Colonic mucosa (tissue), 4 donors: ENCODE results near the gene ZNF547. TPM values are rescaled to one million over a fixed set of nuclear protein-coding genes. Genes with fewer than 3 reads are reported as not detected.

Source experiments
- DNase-seq: peaks from one replicate; pipeline ENCODE4 v3.0.0-alpha.2; 2020
- H3K27ac ChIP-seq: fragments of 200-600 bp; one replicate; pipeline ENCODE4 v1.8.0; 2021
- H3K27me3 ChIP-seq: fragments of 200-600 bp; one replicate; pipeline ENCODE4 v1.8.0; 2021
- H3K36me3 ChIP-seq: fragments of 200-600 bp; one replicate; pipeline ENCODE4 v1.8.0; 2021
- H3K4me1 ChIP-seq: fragments of 200-600 bp; one replicate; pipeline ENCODE4 v1.8.0; 2021; ENCODE audit warnings: mild to moderate bottlenecking
- H3K4me3 ChIP-seq: fragments of 200-600 bp; one replicate; pipeline ENCODE4 v1.8.0; 2021
- H3K9ac ChIP-seq, 2 donors: one replicate each; pipeline ENCODE4 v1.7.0; 2013; ENCODE audit warnings: control low read depth in 2 of 2, low read depth in 2 of 2, low read length in 2 of 2
- H3K9me3 ChIP-seq: fragments of 200-600 bp; one replicate; pipeline ENCODE4 v1.8.0; 2021
- CTCF ChIP-seq: fragments of 200-600 bp; IDR thresholded peaks from one replicate; pipeline ENCODE4 v1.8.0; 2022; ENCODE audit warnings: antibody characterized with exemption, mild to moderate bottlenecking
- intact Hi-C: fragments of 100-400 bp; cut with DNase I; formaldehyde crosslinking; loops from one replicate; pipeline ENCODE4 v1.14.1; 2022
- total RNA-seq, 2 donors: library from RNA; stranded (reverse); fragmentation: NEBNext Ultra II Directional in 1 of 2; extraction: Animal tissue kit (Norgen Biotek cat#: 25700) in 1 of 2; gene quantifications; one replicate each; pipeline ENCODE4 v1.2.1, GENCODE V29; 2021
- donor health status: healthy.
- donor health status: DM: no; HTN: no; CAD: no.
- donor health status: DM: no; HTN: no; CAD: no.

The ZNF547 gene
- total RNA-seq, 2 donors from 2014 or later: 1.2 to 2.3 TPM

- DNase-seq: peak; percentile 67
- Histone ChIP-seq H3K9ac (no peak overlapping the region), H3K27me3 (no peaks in the 10 kb centered on the region), H3K4me1 (peaks cover 1% of the 10 kb centered on the region), H3K27ac (no peak overlapping the region), H3K4me3 (no peak overlapping the region), H3K36me3 (no peaks in the 10 kb centered on the region), H3K9me3 (no peaks in the 10 kb centered on the region)
- intact Hi-C loops: no loop called here
- no peak for TF ChIP-seq CTCF
Measured at GRCh38 chr19:57406516-57407123, 43.3 kb downstream of the ZNF547 start.

- Histone ChIP-seq H3K36me3 (no peaks in the 10 kb centered on the region), H3K9ac (peak within 1 kb of the TSS; percentile 70 to 81), H3K9me3 (no peaks in the 10 kb centered on the region), H3K4me1 (peaks cover 7% of the 10 kb centered on the region), H3K27ac (no peak within 1 kb of the TSS), H3K27me3 (no peaks in the 10 kb centered on the region), H3K4me3 (peak within 1 kb of the TSS; percentile 99)
- no peak for TF ChIP-seq CTCF
- intact Hi-C loops: no loop called here
- DNase-seq: peak; percentile 96
Measured at GRCh38 chr19:57410877-57411671, 47.7 kb downstream of the ZNF547 start, which contains the start of gene ZNF17. Gene ZNF17 (plus strand): TSS chr19:57411161. CDS start chr19:57413616, 2,455 bp downstream.

GRCh38 chr19:57419439-57419838, 56.1 kb downstream of the ZNF547 start:
- intact Hi-C loops: no loop called here
- Histone ChIP-seq H3K27ac (no peak overlapping the region), H3K4me1 (no peaks in the 10 kb centered on the region), H3K27me3 (no peaks in the 10 kb centered on the region), H3K9ac (no peak overlapping the region), H3K36me3 (peaks cover 12% of the 10 kb centered on the region), H3K4me3 (no peak overlapping the region), H3K9me3 (peaks cover 11% of the 10 kb centered on the region)
- DNase-seq: no peak
- no peak for TF ChIP-seq CTCF

GRCh38 chr19:57421037-57421436, 57.7 kb downstream of the ZNF547 start:
- no peak overlapping the region for H3K9ac ChIP-seq
- H3K27ac ChIP-seq: no peak overlapping the region
- H3K4me1 ChIP-seq: no peaks in the 10 kb centered on the region
- no peaks in the 10 kb centered on the region for H3K27me3 ChIP-seq
- intact Hi-C loops: no loop called here
- no peak overlapping the region for H3K4me3 ChIP-seq
- DNase-seq: no peak
- TF ChIP-seq CTCF: no peak
- peaks cover 12% of the 10 kb centered on the region for H3K36me3 ChIP-seq
- peaks cover 13% of the 10 kb centered on the region for H3K9me3 ChIP-seq

Other genes starting within 250 kb of the ZNF547 start
- gene USP29, start 243.6 kb upstream of the ZNF547 start, total RNA-seq: not detected
- not detected for gene ZIM3, start 218.3 kb upstream of the ZNF547 start, total RNA-seq
- not detected for gene DUXA, start 196.1 kb upstream of the ZNF547 start, total RNA-seq
- 10 to 100 TPM; 23.9 to 26.3 TPM for gene ZNF264, start 172.1 kb upstream of the ZNF547 start, total RNA-seq
- under 1 TPM; 0.30 to 0.69 TPM for gene AURKC, start 132.5 kb upstream of the ZNF547 start, total RNA-seq
- gene ZNF805, start 122.9 kb upstream of the ZNF547 start, total RNA-seq: 10 to 100 TPM in 1 of 2 donors, 1 to 10 TPM in 1; 6.2 to 11.4 TPM
- 10 to 100 TPM; 28.5 to 35.1 TPM for gene ZNF460, start 83.1 kb upstream of the ZNF547 start, total RNA-seq
- gene ZNF543, start 43.1 kb upstream of the ZNF547 start, total RNA-seq: 1 to 10 TPM; 3.2 to 3.7 TPM
- 1 to 10 TPM; 3.6 TPM for gene ZNF304, start 12.3 kb upstream of the ZNF547 start, total RNA-seq
- gene TRAPPC2B, start within 50 bp of the ZNF547 start, total RNA-seq: 1 to 10 TPM; 3.8 to 4.6 TPM
- 1 to 10 TPM; 6.5 to 7.6 TPM for gene ZNF548, start 26.3 kb downstream of the ZNF547 start, total RNA-seq
- gene ZNF17, start 47.6 kb downstream of the ZNF547 start, total RNA-seq: 1 to 10 TPM; 6.2 to 6.9 TPM
- 1 to 10 TPM; 9.2 to 9.3 TPM for gene ZNF749, start 71.8 kb downstream of the ZNF547 start, total RNA-seq
- gene VN1R1, start 93.6 kb downstream of the ZNF547 start, total RNA-seq: under 1 TPM; 0.21 to 0.25 TPM
- 1 to 10 TPM; 3.5 to 5.3 TPM for gene ZNF772, start 114.0 kb downstream of the ZNF547 start, total RNA-seq
- gene ZNF419, start 124.2 kb downstream of the ZNF547 start, total RNA-seq: 1 to 10 TPM; 3.6 to 4.4 TPM
- gene ZNF773, start 136.4 kb downstream of the ZNF547 start, total RNA-seq: 1 to 10 TPM; 4.7 to 5.3 TPM
- gene ZNF549, start 163.8 kb downstream of the ZNF547 start, total RNA-seq: 1 to 10 TPM; 2.6 to 2.8 TPM
- gene ZNF550, start 196.3 kb downstream of the ZNF547 start, total RNA-seq: 1 to 10 TPM; 4.0 to 5.1 TPM
- gene ZNF416, start 215.4 kb downstream of the ZNF547 start, total RNA-seq: 1 to 10 TPM; 2.2 to 3.5 TPM
- 1 to 10 TPM; 1.3 to 1.8 TPM for gene ZIK1, start 220.6 kb downstream of the ZNF547 start, total RNA-seq
- 1 to 10 TPM; 1.2 to 4.1 TPM for gene ZNF530, start 236.3 kb downstream of the ZNF547 start, total RNA-seq